Glomerular visceral epithelial cell (primary cell): ENCODE results near the gene FREM2.
A peak's percentile ranks its signal among the peaks of the same experiment; 100 is the strongest.

Source experiments
- DNase-seq: peaks from one replicate; pipeline ENCODE4 v3.0.0-alpha.2; 2016; ENCODE audit errors: extremely low spot score

Gene FREM2

GRCh38 chr13:38888309-38888708 is 201.4 kb downstream of the FREM2 start:
- peak; percentile 66 for DNase-seq

GRCh38 chr13:38895075-38895474 is 208.2 kb downstream of the FREM2 start:
- DNase-seq, result no peak

GRCh38 chr13:38897521-38897920 is 210.6 kb downstream of the FREM2 start:
- DNase-seq, result peak; percentile 33

GRCh38 chr13:38898481-38898880 is 211.6 kb downstream of the FREM2 start:
- no peak for DNase-seq

- no peak for DNase-seq
These were observed 212.7 kb downstream of the FREM2 start for GRCh38 chr13:38899571-38899970.

- no peak for DNase-seq
These were observed 213.3 kb downstream of the FREM2 start for GRCh38 chr13:38900188-38900587.

GRCh38 chr13:38902551-38902950 is 215.7 kb downstream of the FREM2 start:
- DNase-seq, result no peak

- no peak for DNase-seq
These were observed 218.2 kb downstream of the FREM2 start for GRCh38 chr13:38905081-38905480.

GRCh38 chr13:38905861-38906260 is 219.0 kb downstream of the FREM2 start:
- DNase-seq, result no peak

- DNase-seq, result no peak
These were observed 221.7 kb downstream of the FREM2 start for GRCh38 chr13:38908574-38908973.

GRCh38 chr13:38914070-38914469 is 227.2 kb downstream of the FREM2 start:
- DNase-seq, result no peak

- no peak for DNase-seq
These were observed 234.2 kb downstream of the FREM2 start for GRCh38 chr13:38921081-38921480.

- no peak for DNase-seq
These were observed 235.3 kb downstream of the FREM2 start for GRCh38 chr13:38922170-38922569.

- DNase-seq, result no peak
These were observed 246.9 kb downstream of the FREM2 start for GRCh38 chr13:38933786-38934185.
